Mesothelial cell of epicardium (in vitro differentiated cells): Measurements from ENCODE around the gene TCERG1L. TPM values are rescaled to one million over a fixed set of nuclear protein-coding genes. Genes with fewer than 3 reads are reported as not detected.
"Not testable (repeated sequence)": the region's sequence is repeated elsewhere in the genome, so short reads cannot be mapped to it uniquely, and the experiment has no call there.

ENCODE experiments used
- DNase-seq, 2 experiments: peaks; one replicate each; pipeline ENCODE4 v3.0.0; 2021; ENCODE audit warnings: low spot score in 2 of 2; ENCODE audit not compliant: unreplicated experiment in 2 of 2
- H3K27ac Mint-ChIP-seq: 2 replicates; pipeline ENCODE4 v1.8.0; 2021; ENCODE audit warnings: mixed read lengths
- H3K27me3 Mint-ChIP-seq: 2 replicates; pipeline ENCODE4 v1.8.0; 2021; ENCODE audit warnings: low read depth, mixed read lengths
- H3K36me3 Mint-ChIP-seq: 2 replicates; pipeline ENCODE4 v1.8.0; 2021; ENCODE audit warnings: mixed read lengths
- H3K4me1 Mint-ChIP-seq: 2 replicates; pipeline ENCODE4 v1.8.0; 2021; ENCODE audit warnings: mixed read lengths
- H3K4me3 Mint-ChIP-seq: 2 replicates; pipeline ENCODE4 v1.8.0; 2021; ENCODE audit warnings: mild to moderate bottlenecking, moderate library complexity, mixed read lengths
- H3K9me3 Mint-ChIP-seq: 2 replicates; pipeline ENCODE4 v1.8.0; 2021; ENCODE audit warnings: mixed read lengths
- total RNA-seq: library from RNA; stranded (reverse); gene quantifications from 3 replicates; pipeline ENCODE4 v1.2.1, GENCODE V29; 2021
- TF ChIP-seq, protein P1 (sequence below): fragments of 200-600 bp; sonication (generic); IDR thresholded peaks from one replicate; pipeline ENCODE4 v1.5.0; 2021; ENCODE audit warnings: antibody characterized with exemption; ENCODE audit not compliant: unreplicated experiment

TCERG1L gene
- total RNA-seq, 1 donor from 2014 or later = 0.63 TPM

DNA sequence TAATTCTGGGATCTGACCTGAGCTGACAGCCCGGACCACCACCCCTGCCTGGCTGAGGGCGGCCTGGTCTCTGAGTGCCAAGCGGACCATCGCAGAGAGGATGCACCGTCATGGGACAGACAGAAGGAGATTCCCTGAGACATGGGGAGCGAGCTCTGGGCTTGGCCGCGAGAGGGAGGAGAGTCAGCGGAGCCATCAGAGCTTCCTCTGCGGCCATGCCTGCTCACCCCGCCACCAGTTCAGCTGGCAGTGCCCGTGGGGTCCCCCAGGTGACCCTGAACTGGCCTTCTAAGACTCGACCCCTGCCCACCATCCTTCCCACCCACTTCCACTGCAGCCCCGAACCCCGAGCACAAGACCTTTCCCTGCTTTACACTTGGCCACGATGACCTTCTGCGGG, 152.8 kb downstream of the TCERG1L start:
- Mint-ChIP-seq H3K27ac (no peak overlapping the region), H3K36me3 (no peaks in the 10 kb centered on the region), H3K27me3 (peaks cover 5% of the 10 kb centered on the region), H3K4me3 (no peak overlapping the region), H3K4me1 (peaks cover 17% of the 10 kb centered on the region), H3K9me3 (no peaks in the 10 kb centered on the region)
- TF ChIP-seq, protein P1, sequence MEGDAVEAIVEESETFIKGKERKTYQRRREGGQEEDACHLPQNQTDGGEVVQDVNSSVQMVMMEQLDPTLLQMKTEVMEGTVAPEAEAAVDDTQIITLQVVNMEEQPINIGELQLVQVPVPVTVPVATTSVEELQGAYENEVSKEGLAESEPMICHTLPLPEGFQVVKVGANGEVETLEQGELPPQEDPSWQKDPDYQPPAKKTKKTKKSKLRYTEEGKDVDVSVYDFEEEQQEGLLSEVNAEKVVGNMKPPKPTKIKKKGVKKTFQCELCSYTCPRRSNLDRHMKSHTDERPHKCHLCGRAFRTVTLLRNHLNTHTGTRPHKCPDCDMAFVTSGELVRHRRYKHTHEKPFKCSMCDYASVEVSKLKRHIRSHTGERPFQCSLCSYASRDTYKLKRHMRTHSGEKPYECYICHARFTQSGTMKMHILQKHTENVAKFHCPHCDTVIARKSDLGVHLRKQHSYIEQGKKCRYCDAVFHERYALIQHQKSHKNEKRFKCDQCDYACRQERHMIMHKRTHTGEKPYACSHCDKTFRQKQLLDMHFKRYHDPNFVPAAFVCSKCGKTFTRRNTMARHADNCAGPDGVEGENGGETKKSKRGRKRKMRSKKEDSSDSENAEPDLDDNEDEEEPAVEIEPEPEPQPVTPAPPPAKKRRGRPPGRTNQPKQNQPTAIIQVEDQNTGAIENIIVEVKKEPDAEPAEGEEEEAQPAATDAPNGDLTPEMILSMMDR = no peak
- no peak for DNase-seq

DNA sequence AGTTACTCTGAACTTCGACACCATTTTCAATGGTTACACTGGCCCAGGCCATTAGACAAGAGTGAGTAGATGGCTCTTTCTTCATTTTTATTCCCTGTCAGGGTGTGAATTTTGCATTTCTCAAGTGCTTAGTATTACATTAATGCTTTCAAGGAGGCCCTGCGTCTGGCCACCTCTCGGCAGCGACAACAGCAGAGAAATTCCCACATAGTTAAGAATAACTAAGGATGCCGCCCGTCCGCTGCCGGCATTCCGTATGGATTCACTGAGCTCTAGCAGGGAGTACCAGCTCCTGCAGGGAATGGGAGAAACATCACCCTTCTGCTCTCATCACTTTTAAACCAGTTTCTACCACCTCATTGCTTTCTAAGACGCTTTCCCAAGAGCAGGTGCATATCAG, 153.6 kb downstream of the TCERG1L start:
- no peaks in the 10 kb centered on the region for H3K36me3 Mint-ChIP-seq
- H3K27me3 Mint-ChIP-seq = peaks cover 5% of the 10 kb centered on the region
- H3K27ac Mint-ChIP-seq = no peak overlapping the region

DNA sequence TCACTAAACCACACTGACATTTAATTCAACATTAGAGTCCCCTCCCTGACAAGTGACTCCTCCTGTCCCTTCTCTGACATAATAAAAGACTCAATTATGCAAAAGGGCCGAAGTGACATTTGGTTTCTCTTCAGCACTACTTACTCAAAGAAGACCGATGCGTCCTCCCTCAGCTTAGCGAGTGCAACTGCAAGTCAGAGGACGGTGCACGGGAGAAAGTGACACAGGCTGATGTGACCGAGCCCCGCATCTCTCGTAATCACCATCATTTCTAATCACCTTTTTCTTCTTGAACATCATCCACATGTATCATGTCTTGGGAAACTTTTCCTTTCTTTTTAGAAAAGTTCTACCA, 155.7 kb downstream of the TCERG1L start:
- H3K4me1 Mint-ChIP-seq = peaks cover 10% of the 10 kb centered on the region
- no peak overlapping the region for H3K27ac Mint-ChIP-seq
- no peak overlapping the region for H3K4me3 Mint-ChIP-seq
- TF ChIP-seq, protein P1 = no peak
- no peaks in the 10 kb centered on the region for H3K36me3 Mint-ChIP-seq
- H3K27me3 Mint-ChIP-seq = peaks cover 5% of the 10 kb centered on the region
- no peak for DNase-seq
- H3K9me3 Mint-ChIP-seq = peaks cover 20% of the 10 kb centered on the region

More for the DNA sequence above, 153.6 kb downstream of the TCERG1L start:
- no peak for DNase-seq
- peaks cover 13% of the 10 kb centered on the region for H3K4me1 Mint-ChIP-seq
- TF ChIP-seq, protein P1 = no peak
- H3K9me3 Mint-ChIP-seq = peaks cover under 1% of the 10 kb centered on the region
- no peak overlapping the region for H3K4me3 Mint-ChIP-seq

DNA sequence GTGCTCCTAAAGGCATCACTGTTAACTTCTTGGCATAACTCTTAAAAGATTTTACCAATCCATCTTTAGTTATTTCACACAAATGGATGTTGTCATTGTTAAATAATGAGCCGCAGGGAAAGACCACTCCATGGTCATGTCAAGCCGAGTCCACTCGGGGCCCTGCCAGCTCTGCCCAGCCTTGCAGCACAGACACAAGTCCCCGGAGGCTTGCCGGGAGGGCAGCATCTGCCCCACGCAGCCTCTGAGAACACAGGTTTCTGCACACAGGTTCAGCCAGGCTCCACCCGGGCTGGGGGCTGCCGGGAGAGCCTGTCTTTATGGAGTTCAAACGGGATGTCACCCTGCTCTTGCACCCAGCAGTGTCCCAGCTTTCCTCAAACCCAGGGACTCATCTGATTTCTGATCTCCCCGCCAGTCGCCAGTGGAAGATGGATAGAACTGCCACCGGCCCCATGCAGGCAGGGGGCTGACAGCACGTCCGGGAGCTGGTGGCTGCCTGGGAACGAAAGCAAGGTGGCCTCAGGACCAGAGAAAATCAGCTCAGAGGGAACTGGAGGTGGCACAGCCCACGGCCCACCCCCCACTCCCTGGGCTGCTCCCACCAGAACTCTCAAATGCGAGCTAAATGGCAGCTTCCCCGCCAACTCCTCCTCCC, 156.2 kb downstream of the TCERG1L start:
- Mint-ChIP-seq H3K4me1 (peaks cover 10% of the 10 kb centered on the region), H3K9me3 (peaks cover 24% of the 10 kb centered on the region), H3K27me3 (peaks cover 5% of the 10 kb centered on the region), H3K36me3 (no peaks in the 10 kb centered on the region), H3K4me3 (no peak overlapping the region), H3K27ac (no peak overlapping the region)
- no peak for DNase-seq
- TF ChIP-seq, protein P1 = no peak

DNA sequence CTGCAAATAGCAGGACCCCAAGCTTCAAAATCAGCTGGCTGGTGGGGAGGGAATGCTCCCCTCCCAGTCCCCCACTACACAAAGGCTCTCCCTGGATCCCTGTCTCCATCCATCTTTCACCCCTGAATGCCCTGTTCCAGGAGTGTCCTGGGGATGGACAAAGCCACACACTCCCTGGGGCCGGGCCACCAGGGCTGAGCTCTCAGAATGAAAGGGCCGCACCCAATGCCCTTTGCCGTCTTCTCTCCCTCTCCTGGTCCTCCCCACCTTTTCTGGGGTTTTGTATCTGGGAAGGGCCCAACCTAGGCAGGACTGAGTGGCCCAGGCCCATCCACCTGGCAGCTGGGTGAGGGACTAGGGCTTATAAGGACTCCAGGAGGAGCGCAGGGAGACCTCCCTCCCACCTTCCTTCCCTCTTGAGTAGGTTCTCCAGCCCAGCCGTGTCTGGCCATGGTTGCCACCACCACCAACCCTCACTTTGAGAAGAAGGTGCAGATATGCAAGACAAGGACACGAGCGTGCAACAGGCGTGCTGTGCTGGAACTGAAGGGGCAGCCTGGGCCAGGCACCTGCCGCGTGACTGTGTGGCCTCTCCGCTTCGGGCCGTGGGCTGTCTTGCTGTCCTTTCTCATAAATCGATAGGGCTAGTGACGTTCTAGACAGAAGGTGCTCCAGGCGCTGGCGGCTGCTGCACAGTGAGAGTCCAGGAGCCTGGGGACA, 157.1 kb downstream of the TCERG1L start:
- no peak overlapping the region for H3K4me3 Mint-ChIP-seq
- H3K27me3 Mint-ChIP-seq = peaks cover 5% of the 10 kb centered on the region
- peaks cover 10% of the 10 kb centered on the region for H3K4me1 Mint-ChIP-seq
- DNase-seq = no peak
- no peaks in the 10 kb centered on the region for H3K36me3 Mint-ChIP-seq
- TF ChIP-seq, protein P1 = no peak
- H3K9me3 Mint-ChIP-seq = peaks cover 24% of the 10 kb centered on the region
- H3K27ac Mint-ChIP-seq = no peak overlapping the region

DNA sequence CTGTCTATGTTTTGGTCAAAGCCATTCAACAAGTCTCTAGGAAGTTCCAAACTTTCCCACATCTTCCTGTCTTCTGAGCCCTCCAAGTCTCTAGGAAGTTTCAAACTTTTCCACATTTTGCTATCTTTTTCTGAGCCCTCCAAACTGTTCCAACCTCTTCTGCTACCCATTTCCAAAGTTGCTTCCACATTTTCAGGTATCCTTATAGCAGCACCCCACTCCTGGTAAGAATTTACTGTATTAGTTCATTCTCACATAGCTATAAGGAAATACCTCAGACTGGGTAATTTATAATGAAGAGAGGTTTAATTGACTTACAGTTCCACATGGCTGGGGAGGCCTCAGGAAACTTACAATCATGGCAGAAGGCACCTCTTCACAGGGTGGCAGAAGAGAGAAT, 159.1 kb downstream of the TCERG1L start:
- H3K4me3 Mint-ChIP-seq, H3K27ac Mint-ChIP-seq, DNase-seq, H3K36me3 Mint-ChIP-seq, H3K27me3 Mint-ChIP-seq: not testable (repeated sequence)
- Mint-ChIP-seq H3K4me1 (peaks cover 10% of the 10 kb centered on the region), H3K9me3 (peaks cover 24% of the 10 kb centered on the region)
